Neural crest cell (in vitro differentiated cells): ENCODE data around the gene SEC22C. TPM values are rescaled to one million over a fixed set of nuclear protein-coding genes. Genes with fewer than 3 reads are reported as not detected.

Source experiments
- DNase-seq: peaks from one replicate; pipeline ENCODE4 v3.0.0; 2021; ENCODE audit warnings: low read depth, mixed read lengths, low spot score
- H3K27ac Mint-ChIP-seq: one replicate; pipeline ENCODE4 v1.8.0; 2021; ENCODE audit warnings: mild to moderate bottlenecking, mixed read lengths; ENCODE audit not compliant: unreplicated experiment
- H3K27me3 Mint-ChIP-seq: 2 replicates; pipeline ENCODE4 v1.8.0; 2021; ENCODE audit warnings: low read depth, mild to moderate bottlenecking, mixed read lengths
- H3K36me3 Mint-ChIP-seq: 2 replicates; pipeline ENCODE4 v1.8.0; 2021; ENCODE audit warnings: low read depth, mild to moderate bottlenecking, mixed read lengths
- H3K4me1 Mint-ChIP-seq: 2 replicates; pipeline ENCODE4 v1.8.0; 2021; ENCODE audit warnings: mixed read lengths
- H3K4me3 Mint-ChIP-seq: one replicate; pipeline ENCODE4 v1.8.0; 2021; ENCODE audit warnings: mild to moderate bottlenecking, mixed read lengths
- H3K9me3 Mint-ChIP-seq: 2 replicates; pipeline ENCODE4 v1.8.0; 2021; ENCODE audit warnings: mixed read lengths
- CTCF ChIP-seq: fragments of 200-600 bp; sonication (generic); conservative IDR thresholded peaks from 2 replicates; pipeline ENCODE4 v1.5.0; 2021; ENCODE audit warnings: antibody characterized with exemption, mild to moderate bottlenecking
- total RNA-seq: library from RNA; stranded (reverse); gene quantifications from 2 replicates; pipeline ENCODE4 v1.2.1, GENCODE V29; 2021

The SEC22C gene
- total RNA-seq, 1 donor from 2014 or later: 47.8 TPM

- no peaks in the 10 kb centered on the region for H3K36me3 Mint-ChIP-seq
- no peaks in the 10 kb centered on the region for H3K9me3 Mint-ChIP-seq
- no peak for DNase-seq
- no peak for TF ChIP-seq CTCF
- no peaks in the 10 kb centered on the region for H3K4me1 Mint-ChIP-seq
- H3K27ac Mint-ChIP-seq: no peak overlapping the region
- peaks cover 3% of the 10 kb centered on the region for H3K27me3 Mint-ChIP-seq
- H3K4me3 Mint-ChIP-seq: no peak overlapping the region
Observed at GRCh38 chr3:42525736-42526345, 55.9 kb downstream of the SEC22C start.

DNA sequence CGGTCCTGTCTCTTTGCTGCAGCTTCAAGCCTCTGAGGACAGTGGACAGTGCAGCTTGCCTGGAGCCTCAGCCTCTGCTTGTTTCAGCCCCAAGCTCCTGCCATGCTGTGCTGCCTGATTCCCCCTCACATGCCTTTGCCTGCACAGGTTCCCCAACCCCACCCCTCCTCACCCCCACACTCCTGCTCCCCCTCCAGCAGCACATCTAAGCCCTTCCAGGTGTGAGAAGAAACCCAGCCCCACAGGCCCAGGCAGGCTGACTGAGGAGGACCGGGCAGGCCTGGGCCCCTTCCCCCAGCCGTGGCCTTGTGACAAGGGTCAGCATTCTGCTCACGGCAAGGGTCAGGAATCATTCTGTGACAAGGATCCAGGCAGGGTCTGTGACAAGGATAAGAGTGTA lies 56.6 kb downstream of the SEC22C start:
- H3K4me1 Mint-ChIP-seq: no peaks in the 10 kb centered on the region
- H3K27me3 Mint-ChIP-seq: peaks cover 2% of the 10 kb centered on the region
- no peak overlapping the region for H3K4me3 Mint-ChIP-seq
- no peak overlapping the region for H3K27ac Mint-ChIP-seq
- DNase-seq: no peak
- no peaks in the 10 kb centered on the region for H3K9me3 Mint-ChIP-seq
- H3K36me3 Mint-ChIP-seq: no peaks in the 10 kb centered on the region
- no peak for TF ChIP-seq CTCF

- no peaks in the 10 kb centered on the region for H3K36me3 Mint-ChIP-seq
- no peak overlapping the region for H3K4me3 Mint-ChIP-seq
- H3K27me3 Mint-ChIP-seq: no peaks in the 10 kb centered on the region
- no peak for DNase-seq
- H3K27ac Mint-ChIP-seq: no peak overlapping the region
- no peaks in the 10 kb centered on the region for H3K9me3 Mint-ChIP-seq
- no peaks in the 10 kb centered on the region for H3K4me1 Mint-ChIP-seq
- no peak for TF ChIP-seq CTCF
Observed at GRCh38 chr3:42524751-42525150, 57.0 kb downstream of the SEC22C start.

DNA sequence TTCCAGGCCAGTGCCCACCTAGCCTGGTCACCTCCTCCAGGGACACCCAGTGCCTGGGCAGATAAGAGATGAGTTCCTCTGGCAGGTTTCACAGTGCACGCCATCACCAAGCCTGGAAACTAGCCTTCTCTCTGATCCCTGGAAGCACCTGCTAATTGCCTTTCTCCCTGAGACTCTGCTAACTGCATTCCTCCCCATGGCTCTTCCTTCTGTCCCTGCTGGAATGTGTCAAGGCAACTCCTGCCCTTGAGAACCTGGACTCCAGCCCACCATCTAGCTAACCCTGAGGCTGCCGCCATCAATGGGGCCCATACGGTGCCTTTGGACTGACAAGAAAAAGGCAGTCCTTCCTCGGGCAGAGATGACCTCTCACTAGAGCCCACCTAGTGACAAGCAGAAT lies 60.9 kb downstream of the SEC22C start:
- no peak for DNase-seq
- TF ChIP-seq CTCF: no peak
- H3K4me3 Mint-ChIP-seq: no peak overlapping the region
- H3K4me1 Mint-ChIP-seq: no peaks in the 10 kb centered on the region
- no peaks in the 10 kb centered on the region for H3K27me3 Mint-ChIP-seq
- H3K27ac Mint-ChIP-seq: peak overlapping the region; percentile 51
- no peaks in the 10 kb centered on the region for H3K36me3 Mint-ChIP-seq
- no peaks in the 10 kb centered on the region for H3K9me3 Mint-ChIP-seq

- no peaks in the 10 kb centered on the region for H3K27me3 Mint-ChIP-seq
- H3K27ac Mint-ChIP-seq: no peak overlapping the region
- H3K9me3 Mint-ChIP-seq: no peaks in the 10 kb centered on the region
- no peaks in the 10 kb centered on the region for H3K4me1 Mint-ChIP-seq
- H3K36me3 Mint-ChIP-seq: no peaks in the 10 kb centered on the region
- no peak overlapping the region for H3K4me3 Mint-ChIP-seq
- DNase-seq: no peak
- no peak for TF ChIP-seq CTCF
Observed at GRCh38 chr3:42520336-42520735, 61.4 kb downstream of the SEC22C start.
